Superior temporal gyrus (tissue), 1 donor: ENCODE data around the gene MYO10.

Experiments
- DNase-seq: peaks from one replicate; pipeline ENCODE4 v3.0.0-alpha.2; 2016; ENCODE audit errors: extremely low spot score

The MYO10 gene

GRCh38 chr5:16916262-16916878 is 19.7 kb downstream of the MYO10 start:
- no peak for DNase-seq

- DNase-seq = no peak
Observed at GRCh38 chr5:16914584-16914983, 21.5 kb downstream of the MYO10 start.

GRCh38 chr5:16914108-16914435 is 22.0 kb downstream of the MYO10 start:
- DNase-seq = no peak

- no peak for DNase-seq
Observed at GRCh38 chr5:16913187-16914107, 22.6 kb downstream of the MYO10 start.

GRCh38 chr5:16912080-16912479 is 24.0 kb downstream of the MYO10 start:
- DNase-seq = no peak

GRCh38 chr5:16909464-16909863 is 26.6 kb downstream of the MYO10 start:
- no peak for DNase-seq

GRCh38 chr5:16907270-16907669 is 28.8 kb downstream of the MYO10 start:
- DNase-seq = no peak

- no peak for DNase-seq
Observed at GRCh38 chr5:16906255-16906654, 29.8 kb downstream of the MYO10 start.

GRCh38 chr5:16903480-16904300 is 32.4 kb downstream of the MYO10 start:
- DNase-seq = no peak

GRCh38 chr5:16902846-16903245 is 33.2 kb downstream of the MYO10 start:
- no peak for DNase-seq

GRCh38 chr5:16901021-16901644 is 35.0 kb downstream of the MYO10 start:
- DNase-seq = no peak

- no peak for DNase-seq
Observed at GRCh38 chr5:16899171-16899570, 36.9 kb downstream of the MYO10 start.

GRCh38 chr5:16897800-16898199 is 38.3 kb downstream of the MYO10 start:
- no peak for DNase-seq

GRCh38 chr5:16897284-16897704 is 38.8 kb downstream of the MYO10 start:
- DNase-seq = no peak

- DNase-seq = no peak
Observed at GRCh38 chr5:16896767-16897166, 39.3 kb downstream of the MYO10 start.

GRCh38 chr5:16894236-16895057 is 41.6 kb downstream of the MYO10 start:
- DNase-seq = no peak

- DNase-seq = no peak
Observed at GRCh38 chr5:16891033-16891432, 45.1 kb downstream of the MYO10 start.

GRCh38 chr5:16889972-16890519 is 46.0 kb downstream of the MYO10 start:
- no peak for DNase-seq

GRCh38 chr5:16889203-16889971 is 46.7 kb downstream of the MYO10 start:
- DNase-seq = no peak

GRCh38 chr5:16888694-16889124 is 47.4 kb downstream of the MYO10 start:
- no peak for DNase-seq
